Stomach (tissue), 9 donors: Measurements from ENCODE around the gene CYB561. TPM values are rescaled to one million over a fixed set of nuclear protein-coding genes. Genes with fewer than 3 reads are reported as not detected.

Experiments
- DNase-seq, 2 donors: peaks; one replicate each; pipeline versions ENCODE4 v3.0.0 to v3.0.0-alpha.2; 2013 to 2019
- H3K27ac ChIP-seq, 5 donors: fragments of 200-600 bp in 4 of 5; sonication (generic) in 4 of 5; one replicate each; pipeline ENCODE4 v1.5.1; 2013 to 2019; ENCODE audit warnings: mild to moderate bottlenecking in 1 of 5, moderate library complexity in 1 of 5
- H3K27me3 ChIP-seq, 3 donors: fragments of 200-600 bp; sonication (generic); one replicate each; pipeline ENCODE4 v1.5.1; 2017 to 2019; ENCODE audit warnings: mixed run types in 1 of 3
- H3K36me3 ChIP-seq, 4 donors: fragments of 200-600 bp; sonication (generic); 1 replicate in 3 of 4; 2 replicates in 1 of 4; pipeline ENCODE4 v1.5.1; 2016 to 2019
- H3K4me1 ChIP-seq, 4 donors: fragments of 200-600 bp; sonication (generic); one replicate each; pipeline ENCODE4 v1.5.1; 2016 to 2019
- H3K4me3 ChIP-seq, 4 donors: fragments of 200-600 bp; sonication (generic) in 3 of 4; one replicate each; pipeline ENCODE4 v1.5.1; 2016 to 2019; ENCODE audit warnings: mild to moderate bottlenecking in 1 of 4
- H3K9me3 ChIP-seq, 4 donors: fragments of 200-600 bp; sonication (generic); one replicate each; pipeline ENCODE4 v1.5.1; 2016 to 2019
- EP300 ChIP-seq: sonication (generic); formaldehyde crosslinking; IDR thresholded peaks from one replicate; pipeline ENCODE4 v1.6.1; 2017; ENCODE audit warnings: antibody characterized with exemption
- POLR2A ChIP-seq, 4 donors: fragments of 450-650 bp; IDR thresholded peaks; one replicate each; pipeline ENCODE4 v1.6.1; 2016; ENCODE audit warnings: antibody characterized with exemption in 4 of 4, control low read depth in 2 of 4, mild to moderate bottlenecking in 1 of 4, moderate library complexity in 1 of 4
- POLR2AphosphoS5 ChIP-seq, 3 donors: sonication (generic); formaldehyde crosslinking; IDR thresholded peaks; one replicate each; pipeline ENCODE4 v1.6.1; 2016; ENCODE audit warnings: antibody characterized with exemption in 3 of 3
- WGBS, 5 donors: extraction: QIAGEN DNeasy Blood & Tissue Kit in 3 of 5; methylation state at CpG; one replicate each; pipeline versions ENCODE4 v1.1.5 to v1.1.7; 2013 to 2018; 5-methylcytosine and 5-hydroxymethylcytosine counted together
- intact Hi-C: fragments of 100-400 bp; cut with DNase I; formaldehyde crosslinking; loops from one replicate; pipeline ENCODE4 v1.15.1; 2023; ENCODE audit warnings: low total_unique reads
- polyA plus RNA-seq, 3 donors: library from polyadenylated mRNA; stranded (reverse); fragments of 200-250 nt; gene quantifications; one replicate each; pipeline ENCODE4 v1.2.3, GENCODE V29; 2013
- total RNA-seq, 5 donors: library from RNA; depleted of rRNA; stranded (reverse); fragments of >200 nt; gene quantifications; one replicate each; pipeline versions ENCODE4 v1.1.0 to v1.2.3, GENCODE V29; 2014 to 2016
- TF ChIP-seq, protein P1 (sequence below), 7 experiments: fragments of 450-650 bp in 4 of 7; fragments of 200-600 bp in 3 of 7; sonication (generic) in 3 of 7; IDR thresholded peaks; one replicate each; pipeline ENCODE4 v1.5.1; 2016 to 2019; ENCODE audit warnings: antibody characterized with exemption in 7 of 7, control low read depth in 2 of 7, mild to moderate bottlenecking in 1 of 7
- donor health status: healthy with polysubstance abuse.
- donor health status: Bipolar disorder and iron deficiency.
- donor health status: healthy.

CYB561 gene
- total and polyA plus RNA-seq, 8 donors = 10.8 to 394 (median 37.8) TPM

DNA sequence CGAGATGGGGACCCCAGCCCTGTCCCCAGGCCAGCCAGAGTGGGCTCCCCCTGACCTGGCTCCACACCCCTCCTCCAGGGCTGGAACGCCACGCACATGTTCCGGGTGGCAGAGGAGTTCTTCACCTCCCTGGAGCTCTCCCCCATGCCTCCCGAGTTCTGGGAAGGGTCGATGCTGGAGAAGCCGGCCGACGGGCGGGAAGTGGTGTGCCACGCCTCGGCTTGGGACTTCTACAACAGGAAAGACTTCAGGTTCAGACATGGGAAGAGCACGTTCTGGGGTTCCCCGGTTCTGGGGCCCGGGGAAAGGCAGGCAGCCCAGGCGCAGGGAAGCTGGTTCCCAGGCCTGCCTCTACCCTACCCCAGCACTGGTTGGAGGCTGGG is 35.4 kb upstream of the CYB561 start:
- WGBS, 5 donors = 80 to 91% (median 86%) methylated on average over 13 to 16 of the region's 16 CpGs

GRCh38 chr17:63480826-63481487 is 34.9 kb upstream of the CYB561 start:
- no peak overlapping the region for H3K27ac ChIP-seq
- DNase-seq = no peak
- 69 to 83% (median 72%) methylated on average over 10 to 11 of the region's 11 CpGs for WGBS, 5 donors
- H3K9me3 ChIP-seq = no peaks in the 10 kb centered on the region
- no peak for TF ChIP-seq POLR2AphosphoS5 (IDR thresholded peaks at IDR 0.05)
- TF ChIP-seq, protein P1, sequence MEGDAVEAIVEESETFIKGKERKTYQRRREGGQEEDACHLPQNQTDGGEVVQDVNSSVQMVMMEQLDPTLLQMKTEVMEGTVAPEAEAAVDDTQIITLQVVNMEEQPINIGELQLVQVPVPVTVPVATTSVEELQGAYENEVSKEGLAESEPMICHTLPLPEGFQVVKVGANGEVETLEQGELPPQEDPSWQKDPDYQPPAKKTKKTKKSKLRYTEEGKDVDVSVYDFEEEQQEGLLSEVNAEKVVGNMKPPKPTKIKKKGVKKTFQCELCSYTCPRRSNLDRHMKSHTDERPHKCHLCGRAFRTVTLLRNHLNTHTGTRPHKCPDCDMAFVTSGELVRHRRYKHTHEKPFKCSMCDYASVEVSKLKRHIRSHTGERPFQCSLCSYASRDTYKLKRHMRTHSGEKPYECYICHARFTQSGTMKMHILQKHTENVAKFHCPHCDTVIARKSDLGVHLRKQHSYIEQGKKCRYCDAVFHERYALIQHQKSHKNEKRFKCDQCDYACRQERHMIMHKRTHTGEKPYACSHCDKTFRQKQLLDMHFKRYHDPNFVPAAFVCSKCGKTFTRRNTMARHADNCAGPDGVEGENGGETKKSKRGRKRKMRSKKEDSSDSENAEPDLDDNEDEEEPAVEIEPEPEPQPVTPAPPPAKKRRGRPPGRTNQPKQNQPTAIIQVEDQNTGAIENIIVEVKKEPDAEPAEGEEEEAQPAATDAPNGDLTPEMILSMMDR (IDR thresholded peaks at IDR 0.05) = no peak
- no peak for TF ChIP-seq POLR2A (IDR thresholded peaks at IDR 0.05)
- no peak for TF ChIP-seq EP300
- peaks cover 20 to 34% (median 32%) of the 10 kb centered on the region in 4 donors for H3K4me1 ChIP-seq
- H3K4me3 ChIP-seq = no peak overlapping the region
- H3K36me3 ChIP-seq = no peaks in the 10 kb centered on the region
- peaks cover 0 to 59% (median 20%) of the 10 kb centered on the region in 3 donors for H3K27me3 ChIP-seq
- intact Hi-C loops = no loop called here

More for the DNA sequence above, 35.4 kb upstream of the CYB561 start:
- H3K36me3 ChIP-seq = no peaks in the 10 kb centered on the region
- peaks cover 15 to 28% (median 27%) of the 10 kb centered on the region in 4 donors for H3K4me1 ChIP-seq
- intact Hi-C loops = no loop called here
- no peak overlapping the region for H3K4me3 ChIP-seq
- no peaks in the 10 kb centered on the region for H3K9me3 ChIP-seq
- H3K27ac ChIP-seq = no peak overlapping the region
- H3K27me3 ChIP-seq = peaks cover 0 to 54% (median 17%) of the 10 kb centered on the region in 3 donors
- no peak for TF ChIP-seq POLR2A (IDR thresholded peaks at IDR 0.05)
- TF ChIP-seq EP300 = no peak
- no peak for TF ChIP-seq POLR2AphosphoS5 (IDR thresholded peaks at IDR 0.05)
- TF ChIP-seq, protein P1 (IDR thresholded peaks at IDR 0.05) = no peak
- no peak for DNase-seq

DNA sequence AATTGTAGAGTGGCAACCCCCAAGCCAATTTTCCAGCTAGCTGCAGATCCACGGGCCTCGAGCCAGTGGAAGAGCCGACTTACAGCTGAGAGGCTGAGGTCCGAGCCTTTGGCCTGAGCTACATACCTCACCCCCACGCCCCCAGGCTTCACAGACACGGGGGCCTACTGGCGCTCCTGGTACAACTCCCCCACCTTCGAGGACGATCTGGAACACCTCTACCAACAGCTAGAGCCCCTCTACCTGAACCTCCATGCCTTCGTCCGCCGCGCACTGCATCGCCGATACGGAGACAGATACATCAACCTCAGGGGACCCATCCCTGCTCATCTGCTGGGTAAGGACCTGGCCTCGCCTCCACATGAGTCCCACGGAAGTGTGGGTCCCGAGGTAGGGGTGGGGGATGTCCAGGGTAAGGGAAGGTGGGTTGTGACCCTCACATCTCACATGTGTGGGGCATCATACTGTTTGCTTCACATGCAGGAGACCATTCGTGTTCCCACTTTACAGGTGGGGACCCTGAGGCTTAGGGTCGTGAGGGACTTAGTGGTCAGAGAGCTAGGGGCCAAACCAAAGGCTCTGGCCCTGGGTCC is 34.2 kb upstream of the CYB561 start:
- intact Hi-C loops = no loop called here
- TF ChIP-seq, protein P1 (IDR thresholded peaks at IDR 0.05) = no peak
- TF ChIP-seq EP300 = no peak
- no peak for TF ChIP-seq POLR2AphosphoS5 (IDR thresholded peaks at IDR 0.05)
- no peak for TF ChIP-seq POLR2A (IDR thresholded peaks at IDR 0.05)
- H3K4me1 ChIP-seq = peaks cover 22 to 40% (median 35%) of the 10 kb centered on the region in 4 donors
- DNase-seq = no peak
- 88 to 94% (median 89%) methylated on average over 8 to 21 of the region's 21 CpGs for WGBS, 5 donors
- no peak overlapping the region for H3K4me3 ChIP-seq
- H3K27me3 ChIP-seq = peaks cover 0 to 64% (median 20%) of the 10 kb centered on the region in 3 donors
- H3K27ac ChIP-seq = no peak overlapping the region
- no peaks in the 10 kb centered on the region for H3K9me3 ChIP-seq
- no peaks in the 10 kb centered on the region for H3K36me3 ChIP-seq

DNA sequence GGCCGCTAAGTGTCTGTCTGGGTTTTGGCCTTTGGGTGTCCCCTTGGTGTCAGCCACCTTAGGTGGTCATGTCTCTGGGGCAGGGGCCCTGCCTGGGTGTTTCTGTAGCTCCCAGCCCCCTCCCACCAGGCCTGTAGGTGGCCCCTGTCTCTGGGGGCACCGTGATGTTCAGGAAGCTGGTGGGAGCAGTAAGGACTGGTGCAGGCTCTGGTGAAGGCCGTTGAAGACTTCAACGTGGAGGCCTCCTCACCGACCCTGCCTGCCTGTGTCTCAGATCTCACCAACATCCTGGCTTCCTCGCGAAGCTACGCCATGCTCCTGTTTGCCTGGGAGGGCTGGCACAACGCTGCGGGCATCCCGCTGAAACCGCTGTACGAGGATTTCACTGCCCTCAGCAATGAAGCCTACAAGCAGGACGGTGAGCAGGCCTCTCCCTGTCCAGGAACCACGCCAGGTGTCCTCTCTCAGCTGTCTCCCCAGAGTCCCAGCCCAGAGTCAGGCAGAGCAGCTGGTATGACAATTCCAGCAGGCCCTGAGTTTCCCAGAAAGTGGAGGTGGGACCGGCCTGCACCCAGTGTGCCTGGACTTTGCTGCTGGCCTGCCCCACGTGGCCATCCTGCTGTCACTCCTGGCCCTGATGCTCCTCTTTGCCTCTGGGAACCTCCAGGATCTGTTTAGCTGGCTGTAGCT is 33.5 kb upstream of the CYB561 start:
- Histone ChIP-seq H3K9me3 (no peaks in the 10 kb centered on the region), H3K27ac (no peak overlapping the region), H3K4me3 (no peak overlapping the region), H3K27me3 (peaks cover 0 to 64% (median 20%) of the 10 kb centered on the region in 3 donors), H3K4me1 (peaks cover 22 to 47% (median 40%) of the 10 kb centered on the region in 4 donors), H3K36me3 (no peaks in the 10 kb centered on the region)
- WGBS, 5 donors = 78 to 86% (median 81%) methylated on average over 17 of the region's 17 CpGs
- intact Hi-C loops = loop anchor here (5.0 kb wide), 1 partner anchor 52 kb away; no protein-coding TSS in a partner anchor
- TF ChIP-seq POLR2AphosphoS5 (IDR thresholded peaks at IDR 0.05) = no peak
- TF ChIP-seq, protein P1 (IDR thresholded peaks at IDR 0.05) = no peak
- TF ChIP-seq EP300 = no peak
- TF ChIP-seq POLR2A (IDR thresholded peaks at IDR 0.05) = no peak
- no peak for DNase-seq
